PFSK-1 (cell line): Measurements from ENCODE around the gene B9D2.

ENCODE experiments used
- FOXP2 ChIP-seq: optimal IDR thresholded peaks from 2 replicates; pipeline ENCODE3; 2011; ENCODE audit warnings: borderline replicate concordance, control low read depth, inconsistent platforms; ENCODE audit not compliant: insufficient read depth; ENCODE audit errors: extremely low read length, extremely low read depth
- POLR2AphosphoS5 ChIP-seq: IDR thresholded peaks from 2 replicates; pipeline ENCODE4 v1.6.1; 2012; ENCODE audit warnings: low read depth, mild to moderate bottlenecking, control low read depth, low read length, moderate library complexity
- REST ChIP-seq, 2 experiments: IDR thresholded peaks; 2 replicates each; pipeline versions ENCODE4 v1.6.1 to v1.8.0; 2011 to 2012; ENCODE audit warnings: low read depth in 2 of 2, low read length in 2 of 2, control low read depth in 1 of 2, inconsistent platforms in 1 of 2, mild to moderate bottlenecking in 1 of 2, moderate library complexity in 1 of 2; ENCODE audit not compliant: insufficient read depth in 1 of 2
- SIN3A ChIP-seq: IDR thresholded peaks from 2 replicates; pipeline ENCODE4 v1.6.1; 2012; ENCODE audit warnings: mild to moderate bottlenecking, low read length, moderate library complexity, borderline replicate concordance; ENCODE audit not compliant: insufficient read depth
- TAF1 ChIP-seq: IDR thresholded peaks from 2 replicates; pipeline ENCODE4 v1.6.1; 2012; ENCODE audit warnings: low read length, control low read depth, borderline replicate concordance; ENCODE audit not compliant: insufficient read depth

B9D2 gene

GRCh38 chr19:41403181-41403970 is 39.4 kb upstream of the B9D2 start:
- TF ChIP-seq REST (IDR thresholded peaks at IDR 0.05; ENCODE audit: insufficient read depth in 1 of 2, low read depth in 2 of 2, low read length in 2 of 2): no peak
- TF ChIP-seq SIN3A: no peak
- no peak for TF ChIP-seq POLR2AphosphoS5
- no peak for TF ChIP-seq FOXP2
- TF ChIP-seq TAF1: no peak

GRCh38 chr19:41402010-41402409 is 38.1 kb upstream of the B9D2 start:
- TF ChIP-seq POLR2AphosphoS5: no peak
- TF ChIP-seq REST (IDR thresholded peaks at IDR 0.05; ENCODE audit: insufficient read depth in 1 of 2, low read depth in 2 of 2, low read length in 2 of 2): no peak
- TF ChIP-seq SIN3A: no peak
- no peak for TF ChIP-seq FOXP2
- TF ChIP-seq TAF1: no peak

GRCh38 chr19:41401483-41401882 is 37.5 kb upstream of the B9D2 start:
- TF ChIP-seq TAF1 (no peak), REST (IDR thresholded peaks at IDR 0.05; ENCODE audit: insufficient read depth in 1 of 2, low read depth in 2 of 2, low read length in 2 of 2) (no peak), POLR2AphosphoS5 (no peak), FOXP2 (no peak), SIN3A (no peak)

GRCh38 chr19:41399525-41399924 is 35.6 kb upstream of the B9D2 start:
- TF ChIP-seq FOXP2 (no peak), POLR2AphosphoS5 (no peak), SIN3A (no peak), TAF1 (no peak), REST (IDR thresholded peaks at IDR 0.05; ENCODE audit: insufficient read depth in 1 of 2, low read depth in 2 of 2, low read length in 2 of 2) (no peak)
